ENCODE results near the gene PEX19. TPM values are rescaled to one million over a fixed set of nuclear protein-coding genes. Genes with fewer than 3 reads are reported as not detected.
A peak's percentile ranks its signal among the peaks of the same experiment; 100 is the strongest.
"Not testable (repeated sequence)": the region's sequence is repeated elsewhere in the genome, so short reads cannot be mapped to it uniquely, and the experiment has no call there.

PEX19 gene
- total RNA-seq, 1 donor from 2014 or later: 47.9 TPM

DNA sequence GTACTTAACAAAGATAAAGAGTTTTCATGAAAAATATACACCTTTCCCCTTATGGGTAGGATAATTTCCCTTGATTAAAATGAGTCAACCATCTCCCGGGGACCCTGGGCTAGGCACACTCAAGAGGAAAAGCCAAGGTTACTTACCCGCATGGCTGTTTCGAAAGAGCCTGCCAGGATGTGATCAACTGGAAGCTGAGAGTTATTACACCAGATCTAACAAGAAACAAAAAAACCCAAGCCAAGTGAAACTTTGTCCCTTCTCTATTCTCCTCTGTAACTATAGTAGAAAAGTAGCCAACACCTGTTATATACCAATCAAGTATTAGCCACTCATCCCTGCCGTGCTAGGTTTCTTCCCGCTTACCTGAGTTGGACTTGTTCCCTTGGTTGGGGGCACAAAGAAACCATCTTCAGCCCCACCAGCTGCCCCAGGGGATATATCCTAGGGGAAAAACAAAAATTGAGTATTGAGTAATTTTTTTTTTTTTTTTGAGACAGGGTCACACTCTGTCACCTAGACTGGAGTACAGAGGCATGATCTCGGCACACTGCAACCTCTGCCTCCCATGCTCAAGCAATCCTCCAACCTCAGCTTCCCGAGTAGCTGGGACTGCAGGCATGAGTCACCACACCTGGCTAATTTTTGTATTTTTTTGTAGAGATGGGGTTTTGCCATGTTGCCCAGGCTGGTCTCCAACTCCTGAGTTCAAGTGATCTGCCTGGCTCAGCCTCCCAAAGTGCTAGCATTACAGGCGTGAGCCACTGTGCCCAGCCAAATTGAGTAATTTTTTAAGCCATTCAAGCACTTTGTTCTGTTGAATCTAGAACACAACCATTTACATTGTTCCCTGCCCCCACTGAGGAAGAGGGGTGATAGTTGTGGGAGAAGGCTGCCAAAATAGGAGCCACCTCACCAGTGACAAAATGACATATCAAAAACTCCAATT lies 8.4 kb upstream of the PEX19 start:
- intact Hi-C loops (cut with DNase I): loop anchor here (5.0 kb wide), 1 partner anchor 101 kb away; the partner anchor contains the start of gene CASQ1
- H3K36me3 ChIP-seq: peaks cover 0 to 97% of the 10 kb centered on the region in 2 donors

DNA sequence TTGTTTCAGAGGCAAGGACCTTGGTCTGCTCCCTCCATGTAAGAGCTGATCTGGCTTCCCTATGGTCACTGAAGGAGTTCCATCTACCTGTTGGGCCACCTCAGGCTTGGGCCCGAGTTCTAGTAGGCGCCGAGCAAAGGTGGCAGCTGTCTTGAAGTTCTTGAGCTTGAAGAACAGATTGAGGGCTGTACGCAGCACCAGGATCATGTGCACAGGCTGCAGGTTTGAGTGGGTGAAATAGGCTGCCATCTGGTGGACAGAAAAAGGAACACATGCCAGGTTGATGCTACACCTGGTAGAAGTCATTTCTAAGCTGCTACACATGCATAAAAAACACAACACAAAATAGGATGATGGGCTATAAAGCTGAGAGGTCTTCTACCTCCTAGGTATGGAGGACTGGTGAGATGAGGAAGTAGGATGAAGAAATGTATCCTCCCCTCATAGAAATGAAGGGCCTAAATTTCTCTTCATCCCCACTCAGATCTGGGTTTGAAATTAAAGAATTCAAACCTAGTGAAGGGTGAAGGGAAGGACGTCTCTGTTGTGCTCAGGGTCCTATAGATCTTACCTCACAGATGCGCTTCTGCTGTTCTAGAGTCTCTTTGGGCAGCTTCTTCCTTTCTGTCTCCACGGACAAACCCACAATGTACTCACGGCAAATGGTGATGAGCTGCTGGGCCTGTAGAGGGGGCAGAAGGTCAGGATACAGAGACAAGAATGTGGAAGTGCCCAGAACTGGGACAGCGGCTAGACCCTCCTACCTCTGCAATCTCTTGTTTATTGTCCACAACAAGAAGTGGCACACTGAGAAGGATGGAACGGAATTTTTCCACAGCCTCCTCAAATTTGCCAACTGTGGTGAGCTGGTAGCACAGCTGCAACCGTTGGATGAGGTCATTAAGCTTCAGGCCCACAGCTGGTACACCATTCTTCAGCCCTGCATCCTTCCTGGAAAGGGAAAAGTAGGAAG lies 6.6 kb upstream of the PEX19 start:
- Histone ChIP-seq H3K27ac (no peak overlapping the region), H3K4me3 (no peak overlapping the region), H3K27me3 (no peaks in the 10 kb centered on the region), H3K36me3 (peaks cover 0 to 82% of the 10 kb centered on the region in 2 donors), H3K9me3 (no peaks in the 10 kb centered on the region), H3K4me1 (no peaks in the 10 kb centered on the region)
- no peak for DNase-seq (ENCODE audit: extremely low spot score in 2 of 2)
- TF ChIP-seq, protein P1, sequence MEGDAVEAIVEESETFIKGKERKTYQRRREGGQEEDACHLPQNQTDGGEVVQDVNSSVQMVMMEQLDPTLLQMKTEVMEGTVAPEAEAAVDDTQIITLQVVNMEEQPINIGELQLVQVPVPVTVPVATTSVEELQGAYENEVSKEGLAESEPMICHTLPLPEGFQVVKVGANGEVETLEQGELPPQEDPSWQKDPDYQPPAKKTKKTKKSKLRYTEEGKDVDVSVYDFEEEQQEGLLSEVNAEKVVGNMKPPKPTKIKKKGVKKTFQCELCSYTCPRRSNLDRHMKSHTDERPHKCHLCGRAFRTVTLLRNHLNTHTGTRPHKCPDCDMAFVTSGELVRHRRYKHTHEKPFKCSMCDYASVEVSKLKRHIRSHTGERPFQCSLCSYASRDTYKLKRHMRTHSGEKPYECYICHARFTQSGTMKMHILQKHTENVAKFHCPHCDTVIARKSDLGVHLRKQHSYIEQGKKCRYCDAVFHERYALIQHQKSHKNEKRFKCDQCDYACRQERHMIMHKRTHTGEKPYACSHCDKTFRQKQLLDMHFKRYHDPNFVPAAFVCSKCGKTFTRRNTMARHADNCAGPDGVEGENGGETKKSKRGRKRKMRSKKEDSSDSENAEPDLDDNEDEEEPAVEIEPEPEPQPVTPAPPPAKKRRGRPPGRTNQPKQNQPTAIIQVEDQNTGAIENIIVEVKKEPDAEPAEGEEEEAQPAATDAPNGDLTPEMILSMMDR (IDR thresholded peaks at IDR 0.05): peak; percentile 53 to 68 (median 65)
- TF ChIP-seq POLR2AphosphoS5 (IDR thresholded peaks at IDR 0.05; ENCODE audit: insufficient read depth in 1 of 2, low read depth in 1 of 2): no peak
- TF ChIP-seq POLR2A (IDR thresholded peaks at IDR 0.05): no peak
- intact Hi-C loops (cut with DNase I): loop anchor here (5.0 kb wide), 1 partner anchor 99 kb away; the partner anchor contains the start of gene CASQ1

More for the DNA sequence above, 8.4 kb upstream of the PEX19 start:
- H3K4me3 ChIP-seq: no peak overlapping the region
- H3K27ac ChIP-seq: no peak overlapping the region
- no peaks in the 10 kb centered on the region for H3K4me1 ChIP-seq
- TF ChIP-seq POLR2AphosphoS5 (IDR thresholded peaks at IDR 0.05; ENCODE audit: insufficient read depth in 1 of 2, low read depth in 1 of 2) (no peak), POLR2A (IDR thresholded peaks at IDR 0.05) (no peak)
- TF ChIP-seq, protein P1 (IDR thresholded peaks at IDR 0.05): no peak
- no peaks in the 10 kb centered on the region for H3K27me3 ChIP-seq
- no peaks in the 10 kb centered on the region for H3K9me3 ChIP-seq
- DNase-seq (ENCODE audit: extremely low spot score in 2 of 2): no peak

GRCh38 chr1:160287769-160288168 lies 2.8 kb upstream of the PEX19 start:
- H3K4me3 ChIP-seq; H3K27ac ChIP-seq; intact Hi-C loops (cut with DNase I); H3K9me3 ChIP-seq; DNase-seq (ENCODE audit: extremely low spot score in 2 of 2); H3K27me3 ChIP-seq: not testable (repeated sequence)
- Histone ChIP-seq H3K36me3 (peaks cover 0 to 47% of the 10 kb centered on the region in 2 donors), H3K4me1 (peaks cover 23% of the 10 kb centered on the region)

GRCh38 chr1:160285506-160285905 lies 573 bp upstream of the PEX19 start:
- Histone ChIP-seq H3K36me3 (peaks cover 0 to 49% of the 10 kb centered on the region in 2 donors), H3K27ac (no peak overlapping the region), H3K9me3 (no peaks in the 10 kb centered on the region), H3K27me3 (no peaks in the 10 kb centered on the region), H3K4me3 (peak overlapping the region; percentile 69 to 95), H3K4me1 (peaks cover 25% of the 10 kb centered on the region)
- intact Hi-C loops (cut with DNase I): no loop called here
- DNase-seq (ENCODE audit: extremely low spot score in 2 of 2): no peak
- no peak for TF ChIP-seq POLR2A (IDR thresholded peaks at IDR 0.05)
- TF ChIP-seq POLR2AphosphoS5 (IDR thresholded peaks at IDR 0.05; ENCODE audit: insufficient read depth in 1 of 2, low read depth in 1 of 2): no peak
- TF ChIP-seq, protein P1 (IDR thresholded peaks at IDR 0.05): no peak

DNA sequence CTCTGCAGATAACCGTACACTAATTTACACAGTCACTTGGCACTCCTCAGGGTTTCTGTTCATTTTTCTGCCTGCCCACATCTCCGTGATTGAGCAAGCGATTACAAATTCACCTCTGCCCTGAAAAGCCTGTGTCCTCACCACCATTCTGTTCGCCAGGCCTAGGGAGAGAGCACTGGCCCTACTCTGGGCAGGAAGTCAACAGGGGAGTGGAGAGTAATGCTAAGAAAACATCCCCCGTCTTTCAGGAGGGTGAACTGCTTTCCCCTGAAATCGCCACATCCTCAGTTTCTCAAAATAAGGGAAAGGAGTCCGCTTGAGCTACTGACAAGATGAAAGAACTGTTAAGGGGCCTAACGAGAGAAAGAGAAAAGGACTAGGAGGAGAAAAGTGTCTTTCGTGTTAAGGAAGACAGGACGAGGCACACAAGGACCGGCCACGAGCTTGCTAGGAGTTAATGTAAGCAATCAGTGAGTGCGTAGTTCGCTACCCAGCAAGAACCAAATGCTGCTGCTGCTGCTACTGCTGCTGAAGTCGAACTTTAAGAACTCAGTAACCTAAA lies 632 bp downstream of the PEX19 start:
- Histone ChIP-seq H3K36me3 (peaks cover 0 to 49% of the 10 kb centered on the region in 2 donors), H3K27ac (peak overlapping the region; percentile 90), H3K4me1 (peaks cover 25% of the 10 kb centered on the region), H3K4me3 (peak overlapping the region; percentile 69 to 95), H3K9me3 (no peaks in the 10 kb centered on the region), H3K27me3 (no peaks in the 10 kb centered on the region)
- no peak for DNase-seq (ENCODE audit: extremely low spot score in 2 of 2)
- intact Hi-C loops (cut with DNase I): no loop called here
- TF ChIP-seq POLR2A (IDR thresholded peaks at IDR 0.05): no peak
- no peak for TF ChIP-seq POLR2AphosphoS5 (IDR thresholded peaks at IDR 0.05; ENCODE audit: insufficient read depth in 1 of 2, low read depth in 1 of 2)
- TF ChIP-seq, protein P1 (IDR thresholded peaks at IDR 0.05): no peak

Measured in vagina (tissue), 2 donors.